T47D (cell line): Measurements from ENCODE around the gene AMIGO1.

Experiments
- DNase-seq, 2 experiments: peaks; one replicate each; pipeline versions ENCODE4 v3.0.0 to v3.0.0-alpha.2; 2011 to 2012; ENCODE audit warnings: low read depth in 1 of 2, low spot score in 1 of 2
- JUND ChIP-seq: IDR thresholded peaks from 2 replicates; pipeline ENCODE4 v1.6.1; 2012; ENCODE audit warnings: low read depth
- in situ Hi-C: cut with HindIII; loops from 2 replicates; pipeline ENCODE4 v1.10.0; 2016; ENCODE audit warnings: low sequenced_read_pairs, low pct_unique_long_range_greater_than_20kb

The AMIGO1 gene

GRCh38 chr1:109508001-109508872 is 1.3 kb downstream of the AMIGO1 start:
- in situ Hi-C loops: no loop called here
- DNase-seq: no peak
- TF ChIP-seq JUND: no peak

GRCh38 chr1:109504974-109505373 is 4.6 kb downstream of the AMIGO1 start:
- DNase-seq: no peak
- in situ Hi-C loops: no loop called here

GRCh38 chr1:109503935-109504334 is 5.6 kb downstream of the AMIGO1 start:
- in situ Hi-C loops: no loop called here
- no peak for DNase-seq
- no peak for TF ChIP-seq JUND

More at GRCh38 chr1:109504974-109505373, 4.6 kb downstream of the AMIGO1 start:
- TF ChIP-seq JUND: no peak

GRCh38 chr1:109502364-109502851 is 7.1 kb downstream of the AMIGO1 start:
- in situ Hi-C loops: no loop called here
- no peak for TF ChIP-seq JUND

GRCh38 chr1:109501644-109502363 is 7.7 kb downstream of the AMIGO1 start:
- no peak for TF ChIP-seq JUND
- in situ Hi-C loops: no loop called here
- DNase-seq: no peak

More at GRCh38 chr1:109502364-109502851, 7.1 kb downstream of the AMIGO1 start:
- no peak for DNase-seq

GRCh38 chr1:109500941-109501381 is 8.6 kb downstream of the AMIGO1 start:
- no peak for DNase-seq
- in situ Hi-C loops: no loop called here
- no peak for TF ChIP-seq JUND

- peak in 1 of 2 experiments; percentile 59 for DNase-seq
- in situ Hi-C loops: no loop called here
- no peak for TF ChIP-seq JUND
Measured at GRCh38 chr1:109499661-109500536, 9.6 kb downstream of the AMIGO1 start.

- TF ChIP-seq JUND: no peak
Measured at GRCh38 chr1:109499081-109499480, 10.4 kb downstream of the AMIGO1 start.

GRCh38 chr1:109498161-109498801 is 11.2 kb downstream of the AMIGO1 start:
- DNase-seq: peak in 1 of 2 experiments; percentile 15
- in situ Hi-C loops: no loop called here
- TF ChIP-seq JUND: no peak

More at GRCh38 chr1:109499081-109499480, 10.4 kb downstream of the AMIGO1 start:
- DNase-seq: no peak
- in situ Hi-C loops: no loop called here

GRCh38 chr1:109497449-109498160 is 11.9 kb downstream of the AMIGO1 start:
- TF ChIP-seq JUND: no peak
- in situ Hi-C loops: no loop called here
- DNase-seq: no peak

- in situ Hi-C loops: no loop called here
Measured at GRCh38 chr1:109495738-109496137, 13.8 kb downstream of the AMIGO1 start.

More at GRCh38 chr1:109495738-109496137, 13.8 kb downstream of the AMIGO1 start:
- TF ChIP-seq JUND: no peak
- no peak for DNase-seq
